RWPE2 (cell line): ENCODE measurements around the gene ELF5.

ENCODE experiments used
- ATAC-seq: fragments of 200-7000 bp; cut with Tn5 transposase; 3 replicates; pipeline ENCODE4 v1.9.1; 2021; ENCODE audit warnings: low read depth
- DNase-seq: peaks from one replicate; pipeline ENCODE4 v3.0.0-alpha.2; 2020; ENCODE audit warnings: low spot score
- H3K27ac ChIP-seq: fragments of 450-650 bp; 2 replicates; pipeline ENCODE4 v1.5.1; 2017; ENCODE audit warnings: mild to moderate bottlenecking; ENCODE audit not compliant: poor library complexity, severe bottlenecking
- H3K27me3 ChIP-seq: fragments of 250-450 bp; sonication (Bioruptor Pico); 2 replicates; pipeline ENCODE4 v1.5.1; 2021; ENCODE audit warnings: mild to moderate bottlenecking, moderate library complexity; ENCODE audit not compliant: insufficient read depth, poor library complexity, severe bottlenecking
- H3K36me3 ChIP-seq: fragments of 250-450 bp; sonication (Bioruptor Pico); 2 replicates; pipeline ENCODE4 v1.5.1; 2020; ENCODE audit warnings: low read depth, mild to moderate bottlenecking, moderate library complexity
- H3K4me1 ChIP-seq: fragments of 250-450 bp; sonication (Bioruptor Pico); 2 replicates; pipeline ENCODE4 v1.5.1; 2021; ENCODE audit warnings: mild to moderate bottlenecking, moderate library complexity; ENCODE audit not compliant: insufficient read depth, poor library complexity, severe bottlenecking
- H3K4me3 ChIP-seq: fragments of 250-450 bp; sonication (Bioruptor Pico); 2 replicates; pipeline ENCODE4 v1.5.1; 2021; ENCODE audit warnings: mild to moderate bottlenecking, moderate library complexity; ENCODE audit not compliant: severe bottlenecking
- H3K9me3 ChIP-seq: fragments of 250-450 bp; sonication (Bioruptor Pico); 2 replicates; pipeline ENCODE4 v1.5.1; 2021; ENCODE audit warnings: mild to moderate bottlenecking, moderate library complexity; ENCODE audit not compliant: severe bottlenecking
- TF ChIP-seq, protein P1 (sequence below): fragments of 450-650 bp; IDR thresholded peaks from one replicate; pipeline ENCODE4 v1.5.1; 2017; ENCODE audit warnings: mild to moderate bottlenecking, moderate library complexity; ENCODE audit not compliant: poor library complexity, severe bottlenecking

Gene ELF5

DNA sequence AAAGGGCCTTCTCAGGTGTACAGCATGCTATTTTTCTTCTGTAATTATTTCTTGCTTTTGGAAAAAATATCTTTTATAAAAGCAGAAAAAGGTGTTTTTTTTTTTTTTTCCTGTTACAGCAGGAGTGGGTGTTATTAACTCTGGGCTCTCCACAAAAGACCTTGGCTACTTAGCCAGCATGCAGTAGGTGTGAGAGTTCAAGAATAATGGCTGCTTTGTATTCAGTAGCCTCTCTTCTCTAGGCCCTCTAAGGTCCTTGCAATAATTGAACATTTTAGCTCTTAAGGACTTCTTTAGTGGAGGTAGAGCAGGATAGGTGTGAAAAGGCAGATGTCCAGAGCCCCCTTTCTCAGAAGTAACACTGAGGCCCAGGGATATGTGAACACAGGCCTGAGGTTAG, 3.4 kb downstream of the ELF5 start:
- H3K9me3 ChIP-seq, result no peaks in the 10 kb centered on the region
- no peak overlapping the region for H3K27ac ChIP-seq
- no peaks in the 10 kb centered on the region for H3K36me3 ChIP-seq
- no peak for ATAC-seq
- no peaks in the 10 kb centered on the region for H3K4me1 ChIP-seq
- no peak overlapping the region for H3K4me3 ChIP-seq
- no peaks in the 10 kb centered on the region for H3K27me3 ChIP-seq
- DNase-seq, result no peak
- TF ChIP-seq, protein P1, sequence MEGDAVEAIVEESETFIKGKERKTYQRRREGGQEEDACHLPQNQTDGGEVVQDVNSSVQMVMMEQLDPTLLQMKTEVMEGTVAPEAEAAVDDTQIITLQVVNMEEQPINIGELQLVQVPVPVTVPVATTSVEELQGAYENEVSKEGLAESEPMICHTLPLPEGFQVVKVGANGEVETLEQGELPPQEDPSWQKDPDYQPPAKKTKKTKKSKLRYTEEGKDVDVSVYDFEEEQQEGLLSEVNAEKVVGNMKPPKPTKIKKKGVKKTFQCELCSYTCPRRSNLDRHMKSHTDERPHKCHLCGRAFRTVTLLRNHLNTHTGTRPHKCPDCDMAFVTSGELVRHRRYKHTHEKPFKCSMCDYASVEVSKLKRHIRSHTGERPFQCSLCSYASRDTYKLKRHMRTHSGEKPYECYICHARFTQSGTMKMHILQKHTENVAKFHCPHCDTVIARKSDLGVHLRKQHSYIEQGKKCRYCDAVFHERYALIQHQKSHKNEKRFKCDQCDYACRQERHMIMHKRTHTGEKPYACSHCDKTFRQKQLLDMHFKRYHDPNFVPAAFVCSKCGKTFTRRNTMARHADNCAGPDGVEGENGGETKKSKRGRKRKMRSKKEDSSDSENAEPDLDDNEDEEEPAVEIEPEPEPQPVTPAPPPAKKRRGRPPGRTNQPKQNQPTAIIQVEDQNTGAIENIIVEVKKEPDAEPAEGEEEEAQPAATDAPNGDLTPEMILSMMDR, result no peak

DNA sequence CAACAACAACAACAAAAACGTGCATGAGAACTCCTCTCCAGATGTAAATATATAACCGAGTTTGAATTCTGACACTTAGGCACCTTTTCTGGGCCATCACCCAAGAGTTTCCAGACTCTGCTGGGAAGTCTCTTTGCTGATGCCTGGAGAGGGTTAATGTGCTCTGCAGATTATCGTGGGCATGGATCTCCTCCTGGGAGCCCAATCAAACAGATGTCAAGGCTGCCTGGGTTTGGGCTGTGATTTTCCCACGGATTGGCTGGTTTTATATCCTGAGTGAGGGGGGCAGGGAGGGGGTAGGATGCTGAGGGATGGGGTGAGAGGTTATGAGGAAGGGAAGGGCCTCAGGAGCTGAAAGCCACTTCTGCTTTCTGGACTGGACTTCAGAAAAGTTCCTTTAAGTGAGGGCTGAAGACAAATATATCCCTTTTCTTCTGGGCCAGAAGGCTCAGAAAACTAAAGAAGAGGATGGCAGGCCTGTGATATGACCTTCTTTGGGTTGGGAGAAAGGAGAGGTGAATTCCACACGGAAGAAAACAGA, 4.2 kb downstream of the ELF5 start:
- H3K36me3 ChIP-seq, result no peaks in the 10 kb centered on the region
- DNase-seq, result no peak
- no peaks in the 10 kb centered on the region for H3K4me1 ChIP-seq
- no peak for ATAC-seq
- TF ChIP-seq, protein P1, result no peak
- H3K4me3 ChIP-seq, result no peak overlapping the region
- no peaks in the 10 kb centered on the region for H3K9me3 ChIP-seq
- no peaks in the 10 kb centered on the region for H3K27me3 ChIP-seq
- H3K27ac ChIP-seq, result no peak overlapping the region

DNA sequence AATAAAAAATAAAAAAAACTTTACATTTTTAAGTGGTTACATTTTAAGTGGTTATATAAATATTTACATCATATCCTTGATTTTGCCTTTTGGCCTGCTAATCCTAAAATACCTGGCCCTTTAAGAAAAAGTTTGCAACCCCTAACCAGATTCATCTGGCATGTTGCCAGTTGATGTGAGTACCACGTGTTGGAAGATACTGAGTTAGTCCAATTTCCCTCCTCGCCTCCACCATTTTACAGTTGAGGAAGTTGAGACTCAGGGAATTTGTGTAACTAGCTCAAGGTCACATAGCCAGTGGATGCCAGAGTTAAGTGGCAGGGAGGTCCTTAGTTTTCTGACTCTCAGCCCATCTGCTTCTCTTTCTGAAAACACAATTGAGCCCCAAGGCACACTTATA, 5.1 kb downstream of the ELF5 start:
- Histone ChIP-seq H3K4me1 (no peaks in the 10 kb centered on the region), H3K36me3 (no peaks in the 10 kb centered on the region), H3K4me3 (no peak overlapping the region), H3K27ac (no peak overlapping the region), H3K27me3 (no peaks in the 10 kb centered on the region), H3K9me3 (no peaks in the 10 kb centered on the region)
- TF ChIP-seq, protein P1, result no peak
- ATAC-seq (no peak), DNase-seq (no peak)

DNA sequence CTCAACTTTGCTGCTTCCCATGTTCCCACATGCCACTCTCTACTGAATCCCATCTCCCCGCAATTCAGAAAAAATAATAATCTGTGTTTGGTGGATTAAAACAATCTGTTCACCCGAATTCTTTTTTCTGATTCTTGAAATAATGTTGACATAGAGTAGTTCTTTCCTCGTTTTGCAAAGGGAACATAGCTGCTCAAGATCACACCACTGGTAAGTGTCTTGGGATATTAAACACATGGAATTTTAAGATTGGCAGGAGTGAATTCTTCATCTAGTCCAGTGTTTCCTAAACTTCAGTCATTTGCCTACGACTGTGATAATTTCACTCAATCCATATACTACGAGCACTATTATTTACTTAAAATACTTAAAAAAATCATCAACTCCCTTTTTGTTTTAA, 6.0 kb downstream of the ELF5 start:
- Histone ChIP-seq H3K4me3 (no peak overlapping the region), H3K27ac (no peak overlapping the region), H3K36me3 (no peaks in the 10 kb centered on the region), H3K9me3 (no peaks in the 10 kb centered on the region), H3K4me1 (no peaks in the 10 kb centered on the region), H3K27me3 (no peaks in the 10 kb centered on the region)
- TF ChIP-seq, protein P1, result no peak
- no peak for DNase-seq
- no peak for ATAC-seq

DNA sequence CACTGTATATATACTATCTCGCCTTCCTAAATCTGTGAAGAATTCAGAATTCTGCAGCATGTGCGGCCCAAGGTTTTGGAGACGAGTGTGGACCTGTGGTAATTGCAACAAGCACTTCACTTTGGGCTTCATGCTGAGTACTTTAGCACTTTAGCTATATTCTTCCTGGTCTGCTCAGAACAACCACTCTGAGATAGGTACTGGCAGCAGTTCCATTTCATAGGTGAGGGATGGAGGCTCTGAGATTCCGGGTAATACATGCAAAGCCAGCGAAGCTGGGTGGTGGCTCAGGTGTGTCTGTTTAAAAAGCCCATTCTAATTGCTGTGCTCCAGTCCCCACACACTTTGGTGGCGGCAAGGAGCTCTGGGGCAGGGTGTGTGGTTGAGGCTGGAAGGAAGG, 6.4 kb downstream of the ELF5 start:
- H3K4me3 ChIP-seq, result no peak overlapping the region
- H3K9me3 ChIP-seq, result no peaks in the 10 kb centered on the region
- no peak overlapping the region for H3K27ac ChIP-seq
- DNase-seq (no peak), ATAC-seq (no peak)
- peaks cover under 1% of the 10 kb centered on the region for H3K4me1 ChIP-seq
- H3K36me3 ChIP-seq, result no peaks in the 10 kb centered on the region
- H3K27me3 ChIP-seq, result no peaks in the 10 kb centered on the region
- TF ChIP-seq, protein P1, result no peak
